PC-3 (cell line): ENCODE measurements around the gene TBC1D5.

Experiments
- EZH2 ChIP-seq: fragments of 300-600 bp; sonication (generic); IDR thresholded peaks from one replicate; pipeline ENCODE4 v1.6.1; 2017; ENCODE audit warnings: antibody characterized with exemption, mild to moderate bottlenecking, low read length; ENCODE audit not compliant: unreplicated experiment
- TF ChIP-seq, protein P1 (sequence below): fragments of 300-600 bp; sonication (generic); conservative IDR thresholded peaks from 2 replicates; pipeline ENCODE4 v1.5.1; 2017; ENCODE audit warnings: antibody characterized with exemption, low read depth, mild to moderate bottlenecking, low read length

GRCh38 chr3:17121336-17121735 is 621.1 kb downstream of the TBC1D5 start:
- TF ChIP-seq, protein P1, sequence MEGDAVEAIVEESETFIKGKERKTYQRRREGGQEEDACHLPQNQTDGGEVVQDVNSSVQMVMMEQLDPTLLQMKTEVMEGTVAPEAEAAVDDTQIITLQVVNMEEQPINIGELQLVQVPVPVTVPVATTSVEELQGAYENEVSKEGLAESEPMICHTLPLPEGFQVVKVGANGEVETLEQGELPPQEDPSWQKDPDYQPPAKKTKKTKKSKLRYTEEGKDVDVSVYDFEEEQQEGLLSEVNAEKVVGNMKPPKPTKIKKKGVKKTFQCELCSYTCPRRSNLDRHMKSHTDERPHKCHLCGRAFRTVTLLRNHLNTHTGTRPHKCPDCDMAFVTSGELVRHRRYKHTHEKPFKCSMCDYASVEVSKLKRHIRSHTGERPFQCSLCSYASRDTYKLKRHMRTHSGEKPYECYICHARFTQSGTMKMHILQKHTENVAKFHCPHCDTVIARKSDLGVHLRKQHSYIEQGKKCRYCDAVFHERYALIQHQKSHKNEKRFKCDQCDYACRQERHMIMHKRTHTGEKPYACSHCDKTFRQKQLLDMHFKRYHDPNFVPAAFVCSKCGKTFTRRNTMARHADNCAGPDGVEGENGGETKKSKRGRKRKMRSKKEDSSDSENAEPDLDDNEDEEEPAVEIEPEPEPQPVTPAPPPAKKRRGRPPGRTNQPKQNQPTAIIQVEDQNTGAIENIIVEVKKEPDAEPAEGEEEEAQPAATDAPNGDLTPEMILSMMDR, result no peak
- TF ChIP-seq EZH2, result no peak
